NT2/D1 (cell line): ENCODE results near the gene GYS1.
"Not testable (repeated sequence)": the region's sequence is repeated elsewhere in the genome, so short reads cannot be mapped to it uniquely, and the experiment has no call there.

Experiments used
- YY1 ChIP-seq: IDR thresholded peaks from 2 replicates; pipeline ENCODE4 v1.6.1; 2011; ENCODE audit not compliant: insufficient read length, insufficient read depth
- ZNF274 ChIP-seq: IDR thresholded peaks from 2 replicates; pipeline ENCODE4 v1.6.1; 2011; ENCODE audit warnings: mild to moderate bottlenecking, low read depth, low read length

- TF ChIP-seq YY1, ZNF274: not testable (repeated sequence)
These were observed 65.4 kb downstream of the GYS1 start for GRCh38 chr19:48927692-48928091.
